HG03045 (cell line): Measurements from ENCODE around the gene TSPEAR.

ENCODE experiments used
- ATAC-seq: cut with Tn5 transposase; IDR thresholded peaks from one replicate; pipeline ENCODE4 v1.9.1; 2021; ENCODE audit warnings: mild to moderate bottlenecking, moderate library complexity; ENCODE audit not compliant: unreplicated experiment

TSPEAR gene

DNA sequence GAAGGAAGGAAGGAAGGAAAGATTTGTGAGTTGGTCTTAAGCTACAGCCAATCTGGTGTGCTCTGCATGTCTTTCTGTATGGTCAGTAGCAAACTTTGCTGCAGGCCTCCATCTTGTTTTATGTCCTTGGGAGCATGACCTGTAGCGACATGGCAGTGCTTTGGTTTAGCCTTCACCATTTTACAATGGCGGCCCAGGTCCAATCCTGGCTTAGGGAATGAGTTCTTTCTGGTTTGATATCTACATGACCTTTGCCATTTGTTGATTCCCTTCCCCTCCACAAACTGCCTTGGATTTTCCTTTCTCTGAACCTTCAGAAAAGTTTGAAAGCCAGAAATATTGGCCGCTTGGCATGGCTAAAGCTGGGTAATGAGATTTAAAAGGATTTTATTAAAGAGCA lies 30.5 kb upstream of the TSPEAR start:
- ATAC-seq, result no peak

DNA sequence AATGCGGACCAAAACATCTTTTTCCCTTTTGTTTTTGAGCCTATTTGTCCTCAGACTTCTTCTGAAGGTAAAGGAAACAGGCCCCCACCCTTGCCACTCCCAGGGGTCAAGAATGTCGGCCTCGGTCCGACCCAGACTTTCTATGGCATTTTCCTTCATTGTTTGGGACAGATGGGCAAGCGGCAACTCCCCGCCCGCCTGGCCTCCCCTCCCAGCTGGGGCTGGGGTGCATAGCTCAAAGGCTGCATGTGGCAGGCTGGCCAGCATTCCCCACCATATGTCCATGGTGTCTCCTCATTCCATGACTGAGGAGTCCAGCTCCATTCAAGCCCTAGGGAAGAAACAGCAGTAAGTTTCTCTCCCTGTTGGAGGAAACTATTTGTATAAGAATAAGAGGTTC lies 29.4 kb upstream of the TSPEAR start:
- no peak for ATAC-seq

DNA sequence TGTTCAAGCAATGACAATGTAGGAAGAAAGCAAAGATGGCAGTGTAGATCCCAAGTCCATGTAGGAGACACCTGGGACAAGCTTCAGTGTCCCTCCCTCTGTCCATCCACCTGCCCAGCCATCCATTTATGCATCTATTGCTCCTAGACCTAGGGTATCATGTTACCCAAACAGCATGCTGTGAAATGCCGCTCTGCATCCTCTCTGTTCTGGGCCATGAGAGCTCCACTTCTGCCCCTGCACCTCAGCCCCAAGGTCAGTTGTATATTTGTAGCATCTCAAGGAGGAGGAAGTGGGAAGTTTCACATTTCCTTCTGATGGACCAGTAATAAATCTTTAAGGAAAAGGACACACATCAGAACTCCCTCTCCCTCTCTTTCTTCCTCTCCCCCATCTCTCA lies 27.9 kb upstream of the TSPEAR start:
- no peak for ATAC-seq

DNA sequence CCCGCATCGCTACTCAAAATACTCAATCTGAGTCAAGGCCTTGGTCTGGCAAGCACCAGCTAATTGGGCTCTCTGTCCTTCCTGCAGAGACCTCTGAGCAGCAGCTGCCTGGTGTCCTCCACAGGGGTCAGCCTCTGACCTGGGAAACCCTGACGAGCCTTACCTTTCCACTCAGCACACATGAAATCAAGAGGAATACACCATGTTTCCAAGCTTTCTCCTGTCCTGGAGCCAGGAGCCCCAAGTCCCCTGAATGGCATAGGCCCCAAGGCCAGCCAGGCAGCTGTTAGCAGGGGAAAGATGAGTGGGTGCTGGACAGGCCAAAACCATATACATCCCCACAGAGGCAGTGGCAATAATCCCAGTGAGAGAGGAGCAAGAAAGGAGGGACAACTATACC lies 27.2 kb upstream of the TSPEAR start:
- no peak for ATAC-seq

DNA sequence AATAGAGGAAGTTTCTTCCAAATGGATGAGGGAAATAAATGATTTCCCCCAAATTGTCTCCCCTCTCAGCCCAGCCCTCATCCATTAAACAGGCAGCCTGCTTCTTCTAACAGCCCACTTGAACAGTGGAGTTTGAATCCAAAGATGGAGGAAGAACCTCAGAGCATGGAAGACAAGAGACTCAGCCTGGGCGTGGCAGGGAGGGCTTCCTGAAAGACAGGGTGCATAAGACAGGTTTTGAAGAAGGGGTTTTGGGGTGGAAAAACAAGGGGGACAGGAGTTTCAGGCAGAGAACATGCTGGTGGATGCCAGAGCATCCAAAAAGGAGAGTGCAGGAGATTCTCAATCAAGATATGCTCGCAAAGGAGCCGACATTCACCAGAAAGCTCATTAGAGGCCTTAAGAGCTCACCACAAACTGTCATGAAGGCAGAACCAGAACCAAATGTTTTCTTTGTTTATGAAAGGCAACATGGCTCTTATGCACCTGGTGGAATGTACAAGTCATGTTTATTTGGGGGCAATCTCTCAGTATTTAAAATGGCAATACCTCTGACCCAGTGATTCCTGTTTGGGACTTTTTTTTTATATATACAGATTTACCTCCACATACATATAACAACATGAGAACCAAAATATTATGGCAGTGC lies 26.5 kb upstream of the TSPEAR start:
- ATAC-seq, result no peak

DNA sequence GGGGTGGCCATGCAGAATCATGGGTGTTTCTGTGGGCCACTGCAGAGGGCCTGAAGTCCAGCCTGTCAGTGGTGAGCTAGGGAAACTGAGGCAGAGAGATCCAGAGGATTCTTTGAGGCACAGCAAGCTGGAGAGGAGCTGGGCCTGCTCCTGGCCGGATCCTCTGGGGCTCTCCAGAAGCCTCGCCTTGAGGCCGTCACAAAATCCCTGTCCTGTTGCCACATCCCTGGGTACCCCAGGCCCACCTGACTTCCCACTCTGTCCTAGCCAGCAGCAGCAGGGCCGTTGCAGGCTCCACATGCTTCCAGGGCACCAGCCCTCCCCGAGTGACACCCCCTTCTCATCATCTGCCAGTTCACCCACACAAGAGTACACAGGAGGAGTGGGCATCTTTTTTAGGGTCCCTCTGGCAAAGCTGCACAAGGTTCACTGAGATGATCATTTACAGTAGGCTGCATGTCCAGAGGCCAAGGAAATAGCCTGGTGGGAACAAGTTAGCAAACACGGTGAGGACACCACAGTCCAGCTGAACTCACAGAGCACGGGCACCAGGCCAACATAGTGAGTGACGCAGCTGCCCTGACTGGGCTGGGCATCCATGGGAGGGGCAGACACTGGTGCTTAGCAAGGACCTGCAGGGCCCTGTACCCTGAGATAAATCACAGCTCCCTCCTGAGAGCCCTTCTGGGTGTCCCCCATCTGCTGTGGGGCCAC lies 25.1 kb upstream of the TSPEAR start:
- ATAC-seq, result no peak

DNA sequence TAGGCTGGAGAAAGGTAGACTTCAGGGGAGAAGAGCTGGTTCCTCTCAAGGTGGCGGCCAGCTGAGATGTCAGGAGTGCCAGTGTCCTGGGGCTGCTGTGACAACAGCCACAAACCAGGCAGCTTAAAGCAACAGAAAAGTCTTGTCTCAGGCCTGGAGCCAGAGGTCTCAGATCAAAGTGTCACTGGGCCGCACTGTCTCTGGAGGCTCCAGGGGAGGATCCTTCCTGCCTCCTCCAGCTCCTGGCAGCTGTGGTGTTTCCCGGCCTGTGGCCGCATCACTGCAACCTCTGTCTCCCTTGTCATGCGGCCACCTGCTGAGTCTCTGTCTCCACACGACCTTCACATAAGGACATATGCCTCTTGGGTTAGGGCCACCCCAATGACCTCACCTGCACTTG lies 24.4 kb upstream of the TSPEAR start:
- ATAC-seq, result no peak

DNA sequence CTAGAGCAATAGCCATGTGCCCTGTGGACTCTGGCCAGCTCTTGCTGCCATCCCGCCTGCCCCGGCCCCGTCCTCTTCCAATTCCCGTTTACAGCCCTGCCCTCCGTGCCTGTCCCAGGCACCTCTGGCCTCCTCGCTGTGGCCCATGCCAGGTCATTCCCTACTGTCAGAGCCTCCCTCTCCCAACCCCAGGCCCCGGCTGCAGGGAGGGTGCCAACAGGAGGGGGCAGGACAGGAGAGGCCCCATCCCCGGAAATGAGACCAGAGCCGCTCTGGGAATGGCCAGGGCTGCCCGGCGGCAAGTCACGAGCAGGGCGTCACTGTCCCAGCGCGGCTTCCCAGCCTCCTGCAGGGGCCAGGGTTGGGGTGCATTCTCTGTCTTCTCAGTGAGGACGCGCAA lies 23.5 kb upstream of the TSPEAR start:
- no peak for ATAC-seq

DNA sequence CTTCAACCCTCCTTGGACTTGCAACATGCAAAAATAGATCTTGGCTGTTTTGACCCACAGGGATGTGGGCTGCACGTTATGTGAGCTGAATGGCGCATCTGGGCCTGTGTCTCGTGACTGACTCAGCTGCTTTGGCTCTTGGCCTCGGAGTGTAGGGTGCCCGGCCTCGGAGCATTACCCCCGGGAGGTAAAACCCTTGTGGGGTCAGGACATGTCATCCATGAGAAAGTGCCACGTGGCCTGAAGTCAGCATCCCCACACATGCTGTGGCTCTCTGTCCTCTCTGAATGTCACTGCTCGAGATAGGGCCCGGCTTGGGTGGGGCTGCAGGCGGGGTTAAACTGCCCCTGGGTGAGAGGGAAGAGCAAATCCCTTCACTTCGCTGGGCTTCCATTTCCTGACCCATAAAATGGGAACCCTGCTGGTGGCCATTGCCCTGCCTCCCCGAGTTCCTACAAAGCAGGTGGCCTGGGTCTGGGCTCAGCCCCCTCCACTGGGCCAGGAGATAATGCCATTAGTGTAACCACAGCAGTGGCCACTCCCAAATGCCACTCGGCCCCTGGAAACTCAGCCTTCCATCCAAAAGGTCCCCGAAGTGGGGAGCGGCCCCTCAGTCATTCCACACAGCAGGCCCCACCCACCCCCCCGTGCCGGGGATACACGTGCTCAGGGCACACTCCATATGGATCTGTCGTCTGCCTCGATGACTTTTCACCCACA lies 22.8 kb upstream of the TSPEAR start:
- no peak for ATAC-seq

DNA sequence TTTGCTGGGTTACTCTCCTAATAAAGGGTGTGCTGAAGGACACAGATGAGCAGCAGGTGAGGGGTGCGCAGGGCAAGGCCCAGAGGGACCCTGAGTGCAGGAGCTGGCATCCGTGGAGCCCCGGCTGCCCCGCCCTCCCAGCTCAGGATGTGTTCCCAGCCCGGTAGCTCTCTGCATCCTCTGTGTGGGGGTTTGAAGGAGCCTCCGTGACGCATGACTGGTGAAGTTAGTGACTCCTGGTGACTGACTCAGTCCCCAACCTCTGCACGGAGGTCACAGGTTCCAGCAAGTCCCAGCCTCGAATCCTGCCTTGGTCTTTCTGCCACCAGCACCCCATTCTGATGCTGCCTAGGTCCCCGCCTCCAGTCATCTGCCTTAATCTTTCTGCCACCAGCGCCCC lies 21.6 kb upstream of the TSPEAR start:
- ATAC-seq, result no peak

DNA sequence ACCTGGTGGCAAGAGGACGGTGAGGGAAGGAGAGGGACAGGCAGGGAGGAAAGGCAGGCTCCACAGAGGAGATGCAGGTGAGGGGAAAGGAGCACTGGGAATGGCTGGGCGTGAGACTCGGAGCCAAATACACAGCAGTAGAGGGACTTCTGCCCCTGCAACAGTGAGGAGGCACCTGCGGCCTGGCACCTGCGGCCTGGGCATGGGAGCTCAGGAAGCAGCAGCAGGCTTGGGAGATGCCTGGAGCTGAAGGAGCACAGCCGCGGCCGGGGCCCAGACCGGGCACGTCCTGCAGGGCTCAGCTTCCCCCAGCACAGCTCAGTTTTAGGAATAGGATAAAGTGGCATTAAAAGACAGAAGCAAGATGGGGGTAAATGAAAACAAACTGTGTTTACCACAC lies 20.9 kb upstream of the TSPEAR start:
- no peak for ATAC-seq

DNA sequence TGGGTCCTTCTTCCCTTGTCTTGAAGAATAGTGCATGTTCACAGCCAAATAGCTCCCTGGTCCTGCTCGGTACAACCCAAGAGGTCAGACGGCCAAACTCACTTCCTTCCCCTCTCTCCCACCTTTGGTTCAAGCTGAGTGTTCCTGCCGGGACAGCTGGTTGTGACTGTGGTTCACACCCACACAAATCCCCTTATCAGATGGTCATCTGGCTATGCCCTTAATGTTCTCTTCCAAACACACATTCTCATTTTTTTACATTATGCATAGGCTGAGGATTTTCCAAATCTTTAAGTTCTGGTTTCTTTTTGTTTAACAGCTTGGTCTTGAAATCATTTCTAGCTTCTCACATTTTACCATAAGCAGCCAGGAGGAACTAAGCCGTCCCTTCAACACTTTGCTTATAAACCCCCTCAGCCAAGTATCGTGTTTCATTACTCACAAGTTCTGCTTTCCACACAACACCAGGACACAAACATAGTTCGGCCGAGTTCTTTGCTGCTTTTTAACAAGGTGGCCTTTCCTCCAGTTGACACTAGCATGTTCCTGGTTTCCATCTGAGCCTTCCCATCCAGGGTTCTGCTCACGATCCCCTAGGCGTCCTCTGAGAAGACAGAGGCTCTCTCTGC lies 19.7 kb upstream of the TSPEAR start:
- no peak for ATAC-seq

DNA sequence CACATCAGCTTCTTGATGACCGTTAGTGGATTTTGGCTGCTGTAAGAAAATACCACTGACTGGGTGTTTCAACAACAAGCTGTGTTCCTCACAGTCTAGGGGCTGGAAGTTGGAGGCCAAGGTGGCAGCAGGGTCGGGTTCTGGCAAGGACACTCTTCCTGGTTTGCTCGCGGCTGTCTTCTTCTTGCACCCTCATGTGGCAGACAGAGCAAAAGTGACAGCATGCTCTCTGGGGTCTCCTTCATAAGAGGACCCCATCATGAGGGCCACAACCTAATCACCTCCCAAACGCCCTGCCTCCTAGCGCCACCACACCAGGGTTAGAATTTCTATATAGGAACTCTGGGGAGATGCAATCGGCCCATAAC lies 18.6 kb upstream of the TSPEAR start:
- ATAC-seq, result no peak

DNA sequence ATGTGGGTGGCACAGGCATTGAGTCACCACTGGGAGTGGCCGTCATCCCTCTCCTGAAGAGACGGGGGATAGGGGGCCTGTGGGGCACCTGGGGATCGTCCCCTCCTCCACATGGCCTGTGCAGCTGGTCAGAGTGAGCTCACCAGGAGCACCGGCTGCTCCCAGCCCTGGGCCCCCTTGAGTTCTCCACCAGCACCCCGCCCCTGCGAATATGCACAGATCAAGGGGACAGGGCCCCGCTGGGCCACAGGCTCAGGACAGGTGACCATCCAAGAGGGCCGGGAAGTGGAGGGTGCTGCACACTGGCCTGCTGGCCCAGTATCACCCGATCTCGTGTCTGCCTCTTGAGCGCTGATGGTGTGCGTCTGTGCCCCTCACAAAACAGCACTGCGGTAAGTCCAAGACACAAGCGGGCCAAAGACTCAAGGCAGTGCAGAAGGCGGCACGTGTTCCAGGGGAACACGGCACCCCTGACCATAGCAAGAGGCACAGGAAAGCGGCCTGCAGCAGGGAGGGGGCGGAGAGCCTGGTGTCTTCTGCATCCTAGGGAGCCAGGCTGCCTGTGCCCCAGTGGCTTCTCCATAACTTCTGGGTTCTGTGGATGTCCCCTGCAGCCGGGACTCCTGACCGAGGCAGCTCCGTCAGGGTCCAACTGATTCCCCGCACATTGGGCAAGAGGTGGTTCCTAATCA lies 18.1 kb upstream of the TSPEAR start:
- no peak for ATAC-seq

DNA sequence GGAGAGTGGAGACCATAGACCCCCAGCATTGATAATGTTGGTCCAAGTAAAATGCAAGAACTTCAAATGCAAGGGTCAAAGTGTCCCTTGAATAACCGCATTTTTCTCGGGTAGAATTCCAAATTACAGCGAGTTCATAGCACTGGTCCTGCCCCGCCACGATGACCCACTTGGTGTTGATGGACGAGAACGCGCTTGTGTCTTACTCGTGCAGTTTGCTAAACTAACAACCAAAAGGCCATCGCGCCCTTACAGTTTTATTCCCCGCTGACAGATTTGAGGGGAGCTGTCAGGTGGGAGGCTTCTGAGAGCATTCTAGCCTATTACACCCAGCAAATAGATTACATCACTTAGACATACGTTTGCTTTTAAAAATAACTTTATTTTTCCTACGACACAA lies 17.3 kb upstream of the TSPEAR start:
- ATAC-seq, result no peak

DNA sequence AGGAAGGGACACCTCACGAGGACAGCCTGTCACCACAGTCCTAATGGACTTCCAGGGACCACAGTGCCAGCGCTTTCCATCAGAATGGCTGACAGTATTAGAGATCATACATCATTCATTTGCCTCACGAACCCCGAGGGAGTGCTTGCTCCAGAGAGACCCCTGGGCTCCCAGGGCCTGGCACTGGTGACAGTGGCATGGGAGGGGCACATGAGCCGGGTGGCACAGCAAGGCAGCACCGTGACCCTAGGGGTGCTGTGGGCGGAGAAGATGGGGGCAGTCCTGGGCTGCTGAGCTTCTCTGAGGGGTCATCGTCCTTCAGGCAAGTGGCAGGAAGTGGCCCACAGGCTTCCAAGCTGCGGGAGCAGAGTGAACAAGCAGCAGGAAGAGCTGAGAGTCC lies 16.4 kb upstream of the TSPEAR start:
- ATAC-seq, result no peak

DNA sequence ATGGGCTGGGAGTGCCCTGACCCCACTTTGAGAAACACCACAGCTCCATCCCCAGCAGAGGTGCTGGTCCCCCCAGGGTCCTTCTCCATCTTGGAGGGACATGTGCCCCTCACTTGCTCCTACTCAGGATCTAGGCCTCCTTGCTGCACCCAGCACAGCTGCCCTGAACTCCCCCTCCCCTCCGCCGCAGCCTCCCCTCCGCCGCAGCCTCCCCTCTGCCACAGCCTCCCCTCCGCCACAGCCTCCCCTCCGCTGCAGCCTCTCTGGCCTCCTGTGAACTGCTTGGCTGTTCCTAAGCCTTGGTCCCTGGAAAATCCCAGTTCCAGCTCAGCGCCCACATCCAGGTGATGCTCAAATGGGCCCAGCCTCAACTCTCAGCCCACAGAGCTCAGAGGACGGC lies 15.9 kb upstream of the TSPEAR start:
- no peak for ATAC-seq

DNA sequence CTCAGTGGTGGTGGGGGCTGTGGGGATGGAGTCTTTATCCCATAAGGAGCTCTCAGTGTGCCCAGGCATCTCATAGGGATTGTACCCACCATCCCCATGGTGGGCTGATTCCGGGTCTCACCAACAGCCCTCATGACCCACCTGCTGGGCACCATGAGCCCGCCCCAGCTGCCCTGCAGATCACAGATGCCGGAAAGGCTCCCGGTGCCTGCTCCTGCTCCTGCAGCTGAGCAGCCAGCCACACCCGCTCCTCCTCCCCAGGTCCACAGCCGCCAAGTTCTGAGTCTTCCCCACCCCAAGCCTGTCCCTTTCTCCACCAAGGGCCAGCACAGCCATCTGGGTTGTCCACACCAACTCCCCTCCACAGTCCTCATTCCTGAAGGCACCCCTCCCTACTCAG lies 15.5 kb upstream of the TSPEAR start:
- ATAC-seq, result no peak

DNA sequence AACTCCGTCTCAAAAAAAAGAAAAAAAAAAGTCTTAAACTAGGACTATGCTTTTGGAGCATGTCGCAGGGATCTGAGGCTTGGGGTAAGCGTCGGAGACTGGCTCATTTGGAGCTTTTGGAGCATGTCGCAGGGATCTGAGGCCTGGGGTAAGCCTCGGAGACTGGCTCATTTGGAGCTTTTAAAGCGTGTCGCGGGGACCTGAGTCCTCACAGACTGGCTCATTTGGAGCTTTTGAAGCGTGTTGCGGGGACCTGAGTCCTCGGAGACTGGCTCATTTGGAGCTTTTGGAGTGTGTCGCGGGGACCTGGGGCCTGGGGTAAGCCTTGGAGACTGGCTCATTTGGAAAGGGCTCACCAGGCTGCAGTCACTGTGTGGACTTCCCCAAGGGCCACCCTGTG lies 13.6 kb upstream of the TSPEAR start:
- ATAC-seq, result no peak

DNA sequence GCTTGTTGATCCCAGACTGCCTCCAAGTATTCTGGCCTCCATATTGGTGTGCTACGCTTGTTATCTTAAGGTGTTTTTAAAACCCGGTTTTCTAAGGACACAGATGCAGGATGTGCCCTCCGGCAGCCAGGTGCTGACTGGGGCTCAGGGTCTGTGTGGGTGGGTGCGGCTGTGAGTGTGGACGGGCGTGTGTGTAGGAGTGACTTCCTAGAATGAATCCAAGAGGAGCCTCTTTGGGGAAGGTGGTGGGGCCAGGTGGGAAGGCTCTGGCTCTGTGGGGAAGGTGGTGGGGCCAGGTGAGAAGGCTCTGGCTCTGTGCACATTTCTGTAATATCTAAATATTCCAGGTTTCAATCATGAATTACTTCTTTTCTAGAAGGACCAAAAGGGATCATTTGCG lies 12.8 kb upstream of the TSPEAR start:
- ATAC-seq, result no peak
